H9 (cell line): ENCODE data around the gene CDS2. TPM values are rescaled to one million over a fixed set of nuclear protein-coding genes. Genes with fewer than 3 reads are reported as not detected.

Source experiments
- DNase-seq: peaks from one replicate; pipeline ENCODE4 v3.0.0-alpha.2; 2017
- H2AFZ ChIP-seq: one replicate; pipeline ENCODE4 v1.6.1; 2013; ENCODE audit warnings: mild to moderate bottlenecking, low read length, control low read depth, moderate library complexity
- H2AK5ac ChIP-seq: 2 replicates; pipeline ENCODE4 v1.6.1; 2013; ENCODE audit warnings: low read length, control low read depth, mixed read lengths; ENCODE audit not compliant: insufficient read length
- H2BK120ac ChIP-seq: one replicate; pipeline ENCODE4 v1.6.1; 2013; ENCODE audit warnings: low read depth, mild to moderate bottlenecking, low read length, control low read depth, inconsistent platforms; ENCODE audit not compliant: poor library complexity, severe bottlenecking
- H2BK12ac ChIP-seq: 2 replicates; pipeline ENCODE4 v1.6.1; 2013; ENCODE audit warnings: low read length, control low read depth, mixed read lengths, low read depth; ENCODE audit not compliant: insufficient read length
- H2BK15ac ChIP-seq: 2 replicates; pipeline ENCODE4 v1.6.1; 2013; ENCODE audit warnings: low read depth, low read length, control low read depth
- H2BK20ac ChIP-seq: one replicate; pipeline ENCODE4 v1.6.1; 2013; ENCODE audit warnings: low read depth, mild to moderate bottlenecking, low read length, control low read depth, inconsistent platforms; ENCODE audit not compliant: poor library complexity, severe bottlenecking
- H2BK5ac ChIP-seq: 2 replicates; pipeline ENCODE4 v1.6.1; 2013; ENCODE audit warnings: low read length, control low read depth, mixed read lengths; ENCODE audit not compliant: insufficient read length
- H3K14ac ChIP-seq: 2 replicates; pipeline ENCODE4 v1.6.1; 2013; ENCODE audit warnings: low read length, control low read depth; ENCODE audit not compliant: insufficient read depth
- H3K18ac ChIP-seq: 2 replicates; pipeline ENCODE4 v1.6.1; 2013; ENCODE audit warnings: low read depth, mild to moderate bottlenecking, mixed read lengths, low read length, control low read depth; ENCODE audit not compliant: insufficient read length
- H3K23ac ChIP-seq: 2 replicates; pipeline ENCODE4 v1.6.1; 2013; ENCODE audit warnings: low read length, control low read depth, mixed read lengths, low read depth; ENCODE audit not compliant: insufficient read length
- H3K23me2 ChIP-seq: 2 replicates; pipeline ENCODE4 v1.6.1; 2013; ENCODE audit warnings: low read depth, mild to moderate bottlenecking, mixed read lengths, low read length, control low read depth; ENCODE audit not compliant: insufficient read length, poor library complexity, severe bottlenecking
- H3K27ac ChIP-seq: 2 replicates; pipeline ENCODE4 v1.5.1; 2013; ENCODE audit warnings: low read length, control low read depth, mixed read lengths, low read depth; ENCODE audit not compliant: insufficient read length
- H3K27me3 ChIP-seq: 2 replicates; pipeline ENCODE4 v1.6.1; 2013; ENCODE audit warnings: low read length, control low read depth, inconsistent platforms; ENCODE audit not compliant: insufficient read depth
- H3K4ac ChIP-seq: 2 replicates; pipeline ENCODE4 v1.6.1; 2013; ENCODE audit warnings: low read depth, mild to moderate bottlenecking, control low read depth, inconsistent platforms, low read length, moderate library complexity
- H3K4me1 ChIP-seq: 2 replicates; pipeline ENCODE4 v1.6.1; 2013; ENCODE audit warnings: low read length, control low read depth, inconsistent platforms; ENCODE audit not compliant: insufficient read depth
- H3K4me2 ChIP-seq: 2 replicates; pipeline ENCODE4 v1.6.1; 2013; ENCODE audit warnings: low read length, control low read depth, mixed read lengths; ENCODE audit not compliant: insufficient read length, insufficient read depth
- H3K56ac ChIP-seq: 2 replicates; pipeline ENCODE4 v1.6.1; 2013; ENCODE audit warnings: low read depth, mild to moderate bottlenecking, mixed read lengths, low read length, control low read depth; ENCODE audit not compliant: insufficient read length
- H3K79me1 ChIP-seq: 2 replicates; pipeline ENCODE4 v1.6.1; 2013; ENCODE audit warnings: low read depth, mild to moderate bottlenecking, moderate library complexity, low read length, control low read depth, inconsistent platforms; ENCODE audit not compliant: insufficient read depth, poor library complexity, severe bottlenecking
- H3K79me2 ChIP-seq: 2 replicates; pipeline ENCODE4 v1.6.1; 2013; ENCODE audit warnings: low read length, control low read depth, inconsistent platforms; ENCODE audit not compliant: insufficient read depth
- H3K9ac ChIP-seq: 2 replicates; pipeline ENCODE4 v1.6.1; 2013; ENCODE audit warnings: low read length, control low read depth, mixed read lengths; ENCODE audit not compliant: insufficient read length; ENCODE audit errors: extremely low read depth
- H3K9me3 ChIP-seq: one replicate; pipeline ENCODE4 v1.6.1; 2013; ENCODE audit warnings: low read depth, low read length, inconsistent platforms; ENCODE audit not compliant: control insufficient read depth
- H3T11ph ChIP-seq: one replicate; pipeline ENCODE4 v1.6.1; 2013; ENCODE audit warnings: mild to moderate bottlenecking, low read length, control low read depth, inconsistent platforms
- H4K20me1 ChIP-seq: one replicate; pipeline ENCODE4 v1.6.1; 2013; ENCODE audit not compliant: control insufficient read depth, insufficient read length, insufficient read depth
- H4K5ac ChIP-seq: 2 replicates; pipeline ENCODE4 v1.6.1; 2013; ENCODE audit warnings: low read depth, mild to moderate bottlenecking, mixed read lengths, low read length, control low read depth; ENCODE audit not compliant: insufficient read length
- H4K8ac ChIP-seq: replicated peaks from 2 replicates; pipeline ENCODE4 v1.6.1; 2013; ENCODE audit warnings: low read length, control low read depth, mixed read lengths, low read depth; ENCODE audit not compliant: insufficient read length
- H4K91ac ChIP-seq: 2 replicates; pipeline ENCODE4 v1.6.1; 2013; ENCODE audit warnings: low read depth, mild to moderate bottlenecking, moderate library complexity, mixed read lengths, low read length, control low read depth; ENCODE audit not compliant: insufficient read length
- H3K27ac Mint-ChIP-seq, 3 experiments: 2 replicates in 2 of 3; 3 replicates in 1 of 3; pipeline ENCODE4 v1.8.0; 2020 to 2021; ENCODE audit warnings: mixed read lengths in 3 of 3, mild to moderate bottlenecking in 1 of 3, moderate library complexity in 1 of 3
- H3K27me3 Mint-ChIP-seq: 2 replicates; pipeline ENCODE4 v1.8.0; 2021; ENCODE audit warnings: low read depth, mild to moderate bottlenecking, moderate library complexity, mixed read lengths
- H3K36me3 Mint-ChIP-seq, 3 experiments: 2 replicates in 2 of 3; 3 replicates in 1 of 3; pipeline ENCODE4 v1.8.0; 2020 to 2021; ENCODE audit warnings: low read depth in 3 of 3, mixed read lengths in 3 of 3; ENCODE audit not compliant: insufficient read depth in 1 of 3
- H3K4me1 Mint-ChIP-seq, 2 experiments: 2 replicates each; pipeline ENCODE4 v1.8.0; 2020; ENCODE audit warnings: mixed read lengths in 2 of 2
- H3K4me3 Mint-ChIP-seq, 2 experiments: 2 replicates in 1 of 2; 3 replicates in 1 of 2; pipeline ENCODE4 v1.8.0; 2020 to 2021; ENCODE audit warnings: mild to moderate bottlenecking in 2 of 2, mixed read lengths in 2 of 2, moderate library complexity in 1 of 2
- H3K9me3 Mint-ChIP-seq, 2 experiments: 2 replicates in 1 of 2; 3 replicates in 1 of 2; pipeline ENCODE4 v1.8.0; 2020; ENCODE audit warnings: mild to moderate bottlenecking in 2 of 2, mixed read lengths in 2 of 2, moderate library complexity in 1 of 2
- CTCF ChIP-seq: fragments of 200-600 bp; sonication (generic); conservative IDR thresholded peaks from 3 replicates; pipeline ENCODE4 v1.8.0; 2021; ENCODE audit warnings: antibody characterized with exemption, mild to moderate bottlenecking
- WGBS: extraction: QIAGEN DNeasy Blood & Tissue Kit; methylation state at CpG from one replicate; pipeline ENCODE4 v1.1.7; 2013; ENCODE audit warnings: missing lambda C conversion rate, low lambda C conversion rate, mixed read lengths; ENCODE audit not compliant: insufficient read length; ENCODE audit errors: extremely low coverage; 5-methylcytosine and 5-hydroxymethylcytosine counted together
- total RNA-seq: library from RNA; stranded (reverse); gene quantifications from 2 replicates; pipeline ENCODE4 v1.2.1, GENCODE V29; 2021

The CDS2 gene
- total RNA-seq, 1 experiment from 2014 or later: 63.2 TPM

GRCh38 chr20:5150226-5151076 lies 23.6 kb downstream of the CDS2 start:
- no peak overlapping the region for H2BK120ac ChIP-seq

More at GRCh38 chr20:5150226-5151076, 23.6 kb downstream of the CDS2 start:
- H3K9me3 ChIP-seq: no peaks in the 10 kb centered on the region
- H3K4me1 ChIP-seq: no peaks in the 10 kb centered on the region; the same call in 1 of the 2 replicates
- no peak for DNase-seq
- H4K8ac ChIP-seq: no peak overlapping the region
- no peak overlapping the region for H2BK15ac ChIP-seq
- H4K5ac ChIP-seq: peak overlapping the region; percentile 22
- no peaks in the 10 kb centered on the region for H3K23me2 ChIP-seq
- Mint-ChIP-seq H3K9me3 (no peaks in the 10 kb centered on the region), H3K27ac (peak overlapping the region; percentile 16 to 71 (median 56); a peak in 3 of 7 replicates), H3K27me3 (no peaks in the 10 kb centered on the region), H3K4me3 (no peak overlapping the region), H3K36me3 (no peaks in the 10 kb centered on the region; a peak in 2 of 7 replicates), H3K4me1 (peaks cover 12 to 22% of the 10 kb centered on the region in 2 experiments)
- peak overlapping the region; percentile 15 for H3K18ac ChIP-seq
- H3T11ph ChIP-seq: no peak overlapping the region
- H2AK5ac ChIP-seq: no peak overlapping the region
- no peak overlapping the region for H3K27ac ChIP-seq
- H3K23ac ChIP-seq: no peak overlapping the region
- no peak overlapping the region for H3K4me2 ChIP-seq
- no peak overlapping the region for H3K4ac ChIP-seq
- no peak overlapping the region for H2BK20ac ChIP-seq
- H3K9ac ChIP-seq: no peak overlapping the region
- no peak overlapping the region for H2BK5ac ChIP-seq
- no peak overlapping the region for H2AFZ ChIP-seq
- H3K14ac ChIP-seq: 0 out of 2 replicates have a peak overlapping the region, but pooled peaks have one; percentile 37
- no peak for TF ChIP-seq CTCF
- no peaks in the 10 kb centered on the region for H4K20me1 ChIP-seq
- H3K79me2 ChIP-seq: no peaks in the 10 kb centered on the region
- H3K27me3 ChIP-seq: no peaks in the 10 kb centered on the region
- no peak overlapping the region for H4K91ac ChIP-seq
- no peak overlapping the region for H3K56ac ChIP-seq
- peaks cover 8% of the 10 kb centered on the region for H3K79me1 ChIP-seq
- no CpG with 5 or more reads among the region's 13 CpGs for WGBS
- no peak overlapping the region for H2BK12ac ChIP-seq
